Measurements from ENCODE around the gene NDUFV2.

DNA sequence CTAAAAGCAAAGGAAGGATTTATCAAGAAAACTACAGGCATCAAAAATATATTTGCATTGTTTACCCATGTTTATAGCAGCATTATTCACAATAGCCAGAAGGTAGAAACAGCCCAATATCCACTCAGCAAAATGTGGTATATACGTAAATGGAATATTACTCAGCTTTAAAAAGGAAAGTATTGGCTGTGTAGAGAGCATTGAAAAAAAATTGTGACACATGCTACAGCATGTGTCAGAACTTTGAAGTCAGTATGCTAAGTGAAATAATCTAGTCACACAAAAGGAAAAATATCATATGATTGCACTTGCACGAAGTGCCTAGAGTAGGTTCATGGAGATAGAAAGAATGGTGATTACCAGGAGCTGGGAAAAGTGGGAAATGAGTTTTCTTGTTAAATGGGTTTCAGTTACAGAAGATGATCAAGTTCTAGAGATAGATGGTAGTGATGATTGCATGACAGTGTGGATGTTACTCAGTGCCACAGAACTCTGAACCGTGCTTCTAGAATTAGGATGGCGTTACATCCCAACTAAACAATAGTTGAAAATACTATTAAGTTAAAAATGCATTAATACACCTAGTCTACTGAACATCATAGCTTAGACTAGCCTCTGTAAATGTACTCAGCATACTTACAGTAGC, 54.2 kb downstream of the NDUFV2 start:
- TF ChIP-seq, protein P1, sequence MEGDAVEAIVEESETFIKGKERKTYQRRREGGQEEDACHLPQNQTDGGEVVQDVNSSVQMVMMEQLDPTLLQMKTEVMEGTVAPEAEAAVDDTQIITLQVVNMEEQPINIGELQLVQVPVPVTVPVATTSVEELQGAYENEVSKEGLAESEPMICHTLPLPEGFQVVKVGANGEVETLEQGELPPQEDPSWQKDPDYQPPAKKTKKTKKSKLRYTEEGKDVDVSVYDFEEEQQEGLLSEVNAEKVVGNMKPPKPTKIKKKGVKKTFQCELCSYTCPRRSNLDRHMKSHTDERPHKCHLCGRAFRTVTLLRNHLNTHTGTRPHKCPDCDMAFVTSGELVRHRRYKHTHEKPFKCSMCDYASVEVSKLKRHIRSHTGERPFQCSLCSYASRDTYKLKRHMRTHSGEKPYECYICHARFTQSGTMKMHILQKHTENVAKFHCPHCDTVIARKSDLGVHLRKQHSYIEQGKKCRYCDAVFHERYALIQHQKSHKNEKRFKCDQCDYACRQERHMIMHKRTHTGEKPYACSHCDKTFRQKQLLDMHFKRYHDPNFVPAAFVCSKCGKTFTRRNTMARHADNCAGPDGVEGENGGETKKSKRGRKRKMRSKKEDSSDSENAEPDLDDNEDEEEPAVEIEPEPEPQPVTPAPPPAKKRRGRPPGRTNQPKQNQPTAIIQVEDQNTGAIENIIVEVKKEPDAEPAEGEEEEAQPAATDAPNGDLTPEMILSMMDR (IDR thresholded peaks at IDR 0.05 in 4 of 5, conservative IDR thresholded peaks at IDR 0.05 in 1 of 5) = no peak
- no peak for TF ChIP-seq POLR2A (IDR thresholded peaks at IDR 0.05)
